Esophagus squamous epithelium (tissue), 5 donors: ENCODE data around the gene ZGLP1. TPM values are rescaled to one million over a fixed set of nuclear protein-coding genes. Genes with fewer than 3 reads are reported as not detected.
A peak's percentile ranks its signal among the peaks of the same experiment; 100 is the strongest.
"Not testable (repeated sequence)": the region's sequence is repeated elsewhere in the genome, so short reads cannot be mapped to it uniquely, and the experiment has no call there.

Experiments
- DNase-seq: peaks from one replicate; lab custom pipeline; 2025; lab: John Stamatoyannopoulos, UW
- H3K27ac ChIP-seq, 4 donors: fragments of 200-600 bp; sonication (generic); one replicate each; pipeline ENCODE4 v1.5.1; 2016 to 2019; ENCODE audit warnings: mild to moderate bottlenecking in 1 of 4
- H3K27me3 ChIP-seq, 4 donors: fragments of 200-600 bp; sonication (generic); 1 replicate in 3 of 4; 2 replicates in 1 of 4; pipeline versions ENCODE4 v1.5.1 to v1.6.0; 2017 to 2021; ENCODE audit warnings: antibody characterized with exemption in 1 of 4
- H3K36me3 ChIP-seq, 3 donors: fragments of 200-600 bp; sonication (generic); one replicate each; pipeline ENCODE4 v1.5.1; 2016 to 2019
- H3K4me1 ChIP-seq, 3 donors: fragments of 200-600 bp; sonication (generic); one replicate each; pipeline ENCODE4 v1.5.1; 2017 to 2019
- H3K4me3 ChIP-seq, 4 donors: fragments of 200-600 bp; sonication (generic); 1 replicate in 3 of 4; 2 replicates in 1 of 4; pipeline ENCODE4 v1.5.1; 2016 to 2019; ENCODE audit warnings: mild to moderate bottlenecking in 2 of 4, moderate library complexity in 1 of 4
- H3K9me3 ChIP-seq, 3 donors: fragments of 200-600 bp; sonication (generic); one replicate each; pipeline ENCODE4 v1.5.1; 2016 to 2019
- POLR2A ChIP-seq, 4 donors: fragments of 450-650 bp; IDR thresholded peaks; one replicate each; pipeline ENCODE4 v1.6.1; 2017; ENCODE audit warnings: antibody characterized with exemption in 4 of 4, mild to moderate bottlenecking in 4 of 4, moderate library complexity in 3 of 4
- WGBS, 2 donors: methylation state at CpG; one replicate each; pipeline ENCODE4 v1.1.5; 2018; 5-methylcytosine and 5-hydroxymethylcytosine counted together
- intact Hi-C: fragments of 100-400 bp; cut with DNase I; formaldehyde crosslinking; loops from one replicate; pipeline ENCODE4 v1.15.0; 2022
- total RNA-seq, 4 donors: library from RNA; depleted of rRNA; stranded (reverse); fragments of >200 nt; gene quantifications; one replicate each; pipeline ENCODE4 v1.1.0, GENCODE V29; 2016
- TF ChIP-seq, protein P1 (sequence below), 6 experiments: fragments of 450-650 bp in 4 of 6; fragments of 200-600 bp in 2 of 6; sonication (generic) in 2 of 6; IDR thresholded peaks; one replicate each; pipeline ENCODE4 v1.5.1; 2016 to 2019; ENCODE audit warnings: antibody characterized with exemption in 6 of 6, mild to moderate bottlenecking in 4 of 6, moderate library complexity in 4 of 6
- donor health status: DM: yes; HTN: yes; CAD: no.

ZGLP1 gene
- total RNA-seq, 4 donors from 2014 or later: 0.79 to 1.5 (median 1.2) TPM

DNA sequence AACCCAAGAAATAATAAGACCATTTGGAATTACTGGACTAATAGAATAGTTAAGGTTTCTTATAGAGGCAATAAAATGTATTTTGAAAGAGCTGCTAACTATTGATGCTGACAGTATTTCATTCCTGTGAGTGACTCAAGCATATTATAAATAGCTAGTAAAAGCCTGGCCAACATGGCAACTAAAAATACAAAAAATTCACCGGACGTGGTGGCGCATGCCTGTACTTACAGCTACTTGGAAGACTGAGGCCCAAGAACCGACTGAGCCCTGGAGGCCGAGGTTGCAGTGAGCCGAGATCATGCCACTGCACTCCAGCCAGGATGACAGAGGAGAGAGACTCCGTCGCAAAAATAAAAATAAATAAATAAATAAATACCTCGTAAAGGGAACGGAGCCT, 35.2 kb upstream of the ZGLP1 start:
- H3K4me3 ChIP-seq: no peak overlapping the region
- no peaks in the 10 kb centered on the region for H3K4me1 ChIP-seq
- peaks cover 0 to 6% (median 0%) of the 10 kb centered on the region in 3 donors for H3K36me3 ChIP-seq
- intact Hi-C loops: no loop called here
- no peaks in the 10 kb centered on the region for H3K9me3 ChIP-seq
- TF ChIP-seq, protein P1, sequence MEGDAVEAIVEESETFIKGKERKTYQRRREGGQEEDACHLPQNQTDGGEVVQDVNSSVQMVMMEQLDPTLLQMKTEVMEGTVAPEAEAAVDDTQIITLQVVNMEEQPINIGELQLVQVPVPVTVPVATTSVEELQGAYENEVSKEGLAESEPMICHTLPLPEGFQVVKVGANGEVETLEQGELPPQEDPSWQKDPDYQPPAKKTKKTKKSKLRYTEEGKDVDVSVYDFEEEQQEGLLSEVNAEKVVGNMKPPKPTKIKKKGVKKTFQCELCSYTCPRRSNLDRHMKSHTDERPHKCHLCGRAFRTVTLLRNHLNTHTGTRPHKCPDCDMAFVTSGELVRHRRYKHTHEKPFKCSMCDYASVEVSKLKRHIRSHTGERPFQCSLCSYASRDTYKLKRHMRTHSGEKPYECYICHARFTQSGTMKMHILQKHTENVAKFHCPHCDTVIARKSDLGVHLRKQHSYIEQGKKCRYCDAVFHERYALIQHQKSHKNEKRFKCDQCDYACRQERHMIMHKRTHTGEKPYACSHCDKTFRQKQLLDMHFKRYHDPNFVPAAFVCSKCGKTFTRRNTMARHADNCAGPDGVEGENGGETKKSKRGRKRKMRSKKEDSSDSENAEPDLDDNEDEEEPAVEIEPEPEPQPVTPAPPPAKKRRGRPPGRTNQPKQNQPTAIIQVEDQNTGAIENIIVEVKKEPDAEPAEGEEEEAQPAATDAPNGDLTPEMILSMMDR (IDR thresholded peaks at IDR 0.05): no peak
- no peak for TF ChIP-seq POLR2A (IDR thresholded peaks at IDR 0.05)
- no peak overlapping the region for H3K27ac ChIP-seq
- no peak for DNase-seq
- 88 to 91% methylated on average over 10 of the region's 10 CpGs for WGBS, 2 donors
- no peaks in the 10 kb centered on the region for H3K27me3 ChIP-seq

DNA sequence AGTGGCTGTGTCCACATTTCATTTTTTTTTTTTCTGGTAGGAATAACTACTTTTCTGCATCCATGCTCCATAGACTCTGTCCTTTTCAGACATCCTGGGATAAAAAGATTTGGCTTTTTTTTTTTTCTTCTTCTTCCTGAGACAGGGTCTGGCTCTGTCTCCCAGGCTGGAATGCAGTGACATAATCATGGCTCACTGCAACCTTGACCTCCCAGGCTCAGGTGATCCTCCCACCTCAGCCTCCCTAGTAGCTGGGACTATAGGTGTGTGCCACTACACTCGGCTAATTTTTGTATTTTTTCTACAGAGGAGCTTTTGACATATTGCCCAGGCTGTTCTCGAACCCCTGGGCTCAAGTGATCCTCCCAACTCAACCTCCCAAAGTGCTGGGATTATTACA, 33.9 kb upstream of the ZGLP1 start:
- Histone ChIP-seq H3K36me3 (no peaks in the 10 kb centered on the region), H3K4me3 (no peak overlapping the region), H3K9me3 (no peaks in the 10 kb centered on the region), H3K4me1 (no peaks in the 10 kb centered on the region), H3K27me3 (no peaks in the 10 kb centered on the region), H3K27ac (no peak overlapping the region)
- intact Hi-C loops: no loop called here
- no peak for TF ChIP-seq POLR2A (IDR thresholded peaks at IDR 0.05)
- TF ChIP-seq, protein P1 (IDR thresholded peaks at IDR 0.05): no peak
- WGBS, 2 donors: 66 to 72% methylated on average over 2 of the region's 2 CpGs
- DNase-seq: no peak

DNA sequence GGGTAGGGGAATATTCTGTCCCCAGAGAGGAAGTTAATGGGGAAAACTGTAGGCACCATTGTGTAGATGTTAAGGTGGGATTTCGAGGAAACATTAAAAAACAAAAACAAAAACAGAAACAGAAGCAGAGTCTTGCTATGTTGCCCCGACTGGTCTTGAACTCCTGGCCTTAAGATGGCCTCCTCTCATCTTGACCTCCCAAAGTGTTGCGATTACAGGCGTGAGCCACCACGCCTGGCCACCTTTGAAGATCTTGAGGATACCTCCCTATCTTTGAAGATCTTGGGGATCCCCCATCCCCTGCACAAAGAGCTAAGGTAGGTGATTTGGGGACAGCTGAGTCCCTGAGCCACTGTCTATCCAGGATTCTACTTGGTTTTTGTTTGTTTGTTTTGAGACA, 30.4 kb upstream of the ZGLP1 start:
- peak overlapping the region in 1 of 4 donors; percentile 46 for H3K27ac ChIP-seq
- no peaks in the 10 kb centered on the region for H3K36me3 ChIP-seq
- DNase-seq: no peak
- WGBS, 2 donors: 90 to 93% methylated on average over 5 of the region's 5 CpGs
- H3K4me3 ChIP-seq: no peak overlapping the region
- H3K9me3 ChIP-seq: no peaks in the 10 kb centered on the region
- no peaks in the 10 kb centered on the region for H3K27me3 ChIP-seq
- intact Hi-C loops: no loop called here
- no peak for TF ChIP-seq POLR2A (IDR thresholded peaks at IDR 0.05)
- TF ChIP-seq, protein P1 (IDR thresholded peaks at IDR 0.05): no peak
- peaks cover 0 to 6% (median 3%) of the 10 kb centered on the region in 3 donors for H3K4me1 ChIP-seq

DNA sequence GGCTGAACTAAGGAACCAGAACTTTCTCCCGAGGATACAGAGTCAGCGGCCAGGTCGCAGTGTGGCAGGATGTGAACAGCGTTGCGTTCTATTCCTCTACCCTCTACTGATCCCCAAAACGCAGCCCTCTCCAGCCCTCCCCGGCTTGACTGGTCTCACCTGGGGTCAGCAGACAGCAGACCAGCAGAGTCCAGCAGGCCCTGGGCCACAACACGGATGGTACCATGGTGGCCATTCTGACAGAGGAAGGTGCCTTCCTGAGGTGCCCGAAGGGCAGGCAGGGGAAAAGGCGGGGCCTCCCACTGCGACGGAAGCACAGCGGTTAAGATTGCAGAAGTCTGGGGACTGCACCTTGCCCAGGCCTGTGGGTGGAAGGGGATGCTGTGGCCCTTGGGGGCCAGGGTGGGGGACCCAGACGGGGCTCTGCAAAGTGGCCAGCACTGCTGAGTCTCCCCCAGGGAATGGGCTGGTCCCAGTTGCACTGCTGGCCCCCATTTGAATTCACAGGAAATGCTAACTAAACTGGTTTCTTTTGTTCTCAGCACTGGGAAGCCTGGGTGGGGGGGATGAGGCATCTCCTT, 29.9 kb upstream of the ZGLP1 start, which contains the start of gene ICAM3:
Gene ICAM3, minus strand, starts transcription at position 245 of the 581 bp plus-strand sequence. Its CDS starts 10 bp downstream, at position 235.
- Histone ChIP-seq H3K36me3 (no peaks in the 10 kb centered on the region), H3K9me3 (no peaks in the 10 kb centered on the region), H3K27ac (peak within 1 kb of the TSS in 2 of 4 donors; percentile 39 to 46), H3K27me3 (no peaks in the 10 kb centered on the region), H3K4me3 (peak within 1 kb of the TSS in 3 of 4 donors; percentile 2 to 53 (median 33)), H3K4me1 (peaks cover 0 to 11% (median 3%) of the 10 kb centered on the region in 3 donors)
- WGBS, 2 donors: 52 to 59% methylated on average over 3 to 5 of the region's 14 CpGs
- DNase-seq: no peak
- TF ChIP-seq POLR2A (IDR thresholded peaks at IDR 0.05): peak in 1 of 4 donors; percentile 12
- TF ChIP-seq, protein P1 (IDR thresholded peaks at IDR 0.05): no peak
- intact Hi-C loops: no loop called here

DNA sequence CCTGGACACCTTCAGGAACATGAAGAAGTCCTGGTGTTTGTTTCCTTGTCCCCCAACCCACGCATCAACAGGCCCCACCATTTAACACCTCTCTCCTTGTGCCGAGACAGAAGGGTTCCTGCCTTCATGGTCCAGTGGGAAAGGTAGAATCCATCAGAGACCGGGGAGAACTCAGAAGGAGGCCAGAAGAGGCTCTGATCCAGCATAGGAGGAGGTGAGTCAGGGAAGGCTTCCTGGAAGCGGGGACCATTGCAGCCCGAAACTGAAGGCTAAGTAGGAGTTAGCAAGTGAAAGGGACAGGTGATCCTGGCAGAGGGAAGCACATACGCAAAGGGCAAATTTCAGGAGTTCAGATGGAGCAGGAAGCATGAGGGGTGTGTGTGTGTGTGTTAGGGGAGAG, 29.3 kb upstream of the ZGLP1 start:
- WGBS, 2 donors: 66 to 84% methylated on average over 3 to 4 of the region's 6 CpGs
- intact Hi-C loops: no loop called here

DNA sequence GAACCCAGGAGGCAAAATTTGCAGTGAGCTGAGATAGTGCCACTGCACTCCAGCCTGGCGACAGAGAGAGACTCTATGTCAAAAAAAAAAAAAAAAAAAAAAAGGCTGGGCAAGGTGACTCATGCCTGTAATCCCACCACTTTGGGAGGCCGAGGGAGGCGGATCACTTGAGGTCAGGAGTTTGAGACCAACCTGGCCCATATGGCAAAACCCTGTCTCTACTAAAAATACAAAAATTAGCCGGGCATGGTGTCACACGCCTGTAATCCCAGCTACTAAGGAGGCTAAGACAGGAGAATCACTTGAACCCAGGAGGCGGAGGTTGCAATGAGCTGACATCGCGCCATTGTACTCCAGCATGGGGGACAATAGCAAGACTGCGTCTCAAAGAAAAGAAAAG, 27.1 kb upstream of the ZGLP1 start:
- intact Hi-C loops, H3K27me3 ChIP-seq, H3K36me3 ChIP-seq, H3K4me3 ChIP-seq, H3K27ac ChIP-seq, H3K9me3 ChIP-seq, DNase-seq: not testable (repeated sequence)
- peaks cover 14 to 33% (median 15%) of the 10 kb centered on the region in 3 donors for H3K4me1 ChIP-seq
- 84 to 85% methylated on average over 9 of the region's 9 CpGs for WGBS, 2 donors

More for the DNA sequence above, 29.3 kb upstream of the ZGLP1 start:
- Histone ChIP-seq H3K27me3 (no peaks in the 10 kb centered on the region), H3K4me1 (peaks cover 2 to 16% (median 6%) of the 10 kb centered on the region in 3 donors), H3K9me3 (no peaks in the 10 kb centered on the region), H3K27ac (peak overlapping the region in 2 of 4 donors; percentile 39 to 46), H3K4me3 (peak overlapping the region in 3 of 4 donors; percentile 2 to 53 (median 33)), H3K36me3 (no peaks in the 10 kb centered on the region)
- no peak for TF ChIP-seq POLR2A (IDR thresholded peaks at IDR 0.05)
- TF ChIP-seq, protein P1 (IDR thresholded peaks at IDR 0.05): no peak
- no peak for DNase-seq
